IMR-90 (cell line): Measurements from ENCODE around the gene SSH2. TPM values are rescaled to one million over a fixed set of nuclear protein-coding genes. Genes with fewer than 3 reads are reported as not detected.
A peak's percentile ranks its signal among the peaks of the same experiment; 100 is the strongest.

Experiments
- ATAC-seq: fragments of 200-7000 bp; cut with Tn5 transposase; 2 replicates; pipeline ENCODE4 v1.9.1; 2020; ENCODE audit warnings: low read depth, mild to moderate bottlenecking, moderate library complexity
- BruUV-seq: library from RNA; stranded (reverse); fragments of 400-500 nt; replicated peaks from 2 replicates; lab custom pipeline; 2021; lab: Mats Ljungman, UMichigan
- CTCF ChIA-PET: fragments of 300-600 bp; formaldehyde crosslinking; extraction: SDS; loops from one replicate; lab custom pipeline; 2021; ENCODE audit warnings: antibody characterized with exemption; lab: Yijun Ruan, JAX
- POLR2A ChIA-PET: fragments of 300-600 bp; sonication (Branson Sonifier 250); formaldehyde crosslinking; loops from one replicate; lab custom pipeline; 2022; ENCODE audit warnings: antibody characterized with exemption; ENCODE audit not compliant: unreplicated experiment; lab: Charles Lee
- DNase-seq: peaks from one replicate; pipeline ENCODE4 v3.0.0; 2013
- H2AFZ ChIP-seq: replicated peaks from 2 replicates; pipeline ENCODE3; 2013; ENCODE audit warnings: low read length, mild to moderate bottlenecking; ENCODE audit not compliant: poor library complexity
- H2AK5ac ChIP-seq: 2 replicates; pipeline ENCODE4 v1.6.1; 2013; ENCODE audit warnings: low read depth, low read length, inconsistent platforms
- H2AK9ac ChIP-seq: replicated peaks from 2 replicates; pipeline ENCODE3; 2013; ENCODE audit warnings: mild to moderate bottlenecking, low read depth, low read length, moderate library complexity; ENCODE audit not compliant: poor library complexity
- H2BK120ac ChIP-seq: 2 replicates; pipeline ENCODE4 v1.6.1; 2013; ENCODE audit warnings: low read depth, low read length, inconsistent platforms
- H2BK15ac ChIP-seq: 3 replicates; pipeline ENCODE4 v1.6.1; 2013; ENCODE audit warnings: low read depth, low read length, inconsistent platforms
- H2BK20ac ChIP-seq: 2 replicates; pipeline ENCODE4 v1.6.1; 2013; ENCODE audit warnings: low read depth, mild to moderate bottlenecking, inconsistent platforms, low read length, moderate library complexity
- H2BK5ac ChIP-seq: 2 replicates; pipeline ENCODE4 v1.6.1; 2013; ENCODE audit warnings: mild to moderate bottlenecking, low read depth, low read length, inconsistent platforms; ENCODE audit not compliant: poor library complexity, severe bottlenecking
- H3K14ac ChIP-seq: replicated peaks from 2 replicates; pipeline ENCODE4 v1.6.1; 2013; ENCODE audit warnings: low read depth, low read length, inconsistent platforms
- H3K18ac ChIP-seq: 2 replicates; pipeline ENCODE4 v1.6.1; 2013; ENCODE audit warnings: low read depth, low read length, control low read depth
- H3K23ac ChIP-seq: 2 replicates; pipeline ENCODE4 v1.6.1; 2013; ENCODE audit warnings: low read depth, low read length, inconsistent platforms
- H3K27ac ChIP-seq: 2 replicates; pipeline ENCODE4 v1.5.1; 2013; ENCODE audit warnings: mild to moderate bottlenecking, control low read depth, low read length; ENCODE audit not compliant: insufficient read depth
- H3K27me3 ChIP-seq: 2 replicates; pipeline ENCODE4 v1.6.1; 2013; ENCODE audit warnings: low read length; ENCODE audit not compliant: control insufficient read depth, insufficient read depth
- H3K36me3 ChIP-seq: 2 replicates; pipeline ENCODE4 v1.6.1; 2013; ENCODE audit warnings: low read length, mixed read lengths; ENCODE audit not compliant: control insufficient read depth, insufficient read depth
- H3K4ac ChIP-seq: 2 replicates; pipeline ENCODE4 v1.6.1; 2013; ENCODE audit warnings: low read depth, low read length, inconsistent platforms
- H3K4me1 ChIP-seq: 2 replicates; pipeline ENCODE4 v1.6.1; 2013; ENCODE audit warnings: low read length, mixed read lengths; ENCODE audit not compliant: control insufficient read depth, insufficient read depth
- H3K4me2 ChIP-seq: 2 replicates; pipeline ENCODE4 v1.6.1; 2013; ENCODE audit warnings: low read depth, mild to moderate bottlenecking, control low read depth, low read length, moderate library complexity
- H3K4me3 ChIP-seq: 2 replicates; pipeline ENCODE4 v1.5.1; 2013; ENCODE audit warnings: low read depth, mild to moderate bottlenecking, control low read depth, low read length, moderate library complexity; ENCODE audit not compliant: insufficient read depth
- H3K56ac ChIP-seq: 2 replicates; pipeline ENCODE4 v1.6.1; 2013; ENCODE audit warnings: low read length, inconsistent platforms; ENCODE audit not compliant: insufficient read depth; ENCODE audit errors: extremely low read depth
- H3K79me1 ChIP-seq, 2 experiments: 2 replicates each; pipeline ENCODE4 v1.6.1; 2013; ENCODE audit warnings: low read length in 2 of 2, inconsistent platforms in 1 of 2, low read depth in 1 of 2
- H3K9ac ChIP-seq: 2 replicates; pipeline ENCODE4 v1.6.1; 2013; ENCODE audit warnings: low read depth, low read length, control low read depth
- H3K9me1 ChIP-seq: 2 replicates; pipeline ENCODE4 v1.6.1; 2013; ENCODE audit warnings: low read length, inconsistent platforms; ENCODE audit not compliant: insufficient read depth
- H3K9me3 ChIP-seq: 2 replicates; pipeline ENCODE4 v1.6.1; 2013; ENCODE audit warnings: low read length; ENCODE audit not compliant: control insufficient read depth, insufficient read depth
- H4K20me1 ChIP-seq: 2 replicates; pipeline ENCODE4 v1.6.1; 2013; ENCODE audit warnings: low read length, inconsistent platforms; ENCODE audit not compliant: insufficient read depth
- H4K5ac ChIP-seq: 2 replicates; pipeline ENCODE4 v1.6.1; 2013; ENCODE audit warnings: mild to moderate bottlenecking, low read depth, low read length, control low read depth
- H4K8ac ChIP-seq, 2 experiments: 2 replicates each; pipeline ENCODE4 v1.6.1; 2013; ENCODE audit warnings: low read depth in 2 of 2, low read length in 2 of 2, control low read depth in 1 of 2, inconsistent platforms in 1 of 2
- H4K91ac ChIP-seq: 2 replicates; pipeline ENCODE4 v1.6.1; 2013; ENCODE audit warnings: low read depth, low read length, inconsistent platforms; ENCODE audit not compliant: insufficient read depth
- CEBPB ChIP-seq: IDR thresholded peaks from 2 replicates; pipeline ENCODE4 v1.6.1; 2012; ENCODE audit warnings: low read depth, low read length, improper control_type of control experiment
- CHD1 ChIP-seq: IDR thresholded peaks from 2 replicates; pipeline ENCODE4 v1.6.1; 2012; ENCODE audit warnings: low read depth, low read length, improper control_type of control experiment
- CTCF ChIP-seq: conservative IDR thresholded peaks from 2 replicates; pipeline ENCODE4 v1.5.1; 2012; ENCODE audit warnings: mild to moderate bottlenecking, low read depth, low read length, improper control_type of control experiment
- FOS ChIP-seq: fragments of 150-350 bp; IDR thresholded peaks from 2 replicates; pipeline ENCODE4 v1.6.1; 2016; ENCODE audit warnings: low read depth, low read length
- WGBS, 2 experiments: methylation state at CpG; one replicate each; pipeline versions ENCODE4 v1.1.5 to v1.1.7; 2013; ENCODE audit warnings: missing lambda C conversion rate in 2 of 2; ENCODE audit not compliant: insufficient read length in 1 of 2; ENCODE audit errors: extremely low coverage in 2 of 2; 5-methylcytosine and 5-hydroxymethylcytosine counted together
- dilution Hi-C: fragments of 300-500 bp; cut with HindIII; formaldehyde crosslinking; loops from one replicate; pipeline ENCODE4 v1.14.3; 2018; ENCODE audit warnings: low sequenced_read_pairs; ENCODE audit not compliant: unreplicated experiment
- in situ Hi-C: fragments of 300-500 bp; cut with MboI; formaldehyde crosslinking; loops from 3 replicates; pipeline ENCODE4 v1.14.3; 2019; ENCODE audit warnings: low sequenced_read_pairs, inconsistent platforms, mixed read lengths
- intact Hi-C: fragments of 100-400 bp; cut with micrococcal nuclease; formaldehyde crosslinking; loops from 2 replicates; pipeline ENCODE4 v1.10.0; 2022
- polyA plus RNA-seq, 3 experiments: library from polyadenylated mRNA; depleted of rRNA; stranded (reverse); fragments of >200 nt; gene quantifications; 2 replicates each; pipeline ENCODE4 v1.2.3, GENCODE V29; 2012; ENCODE audit warnings: low replicate concordance in 1 of 3
- total RNA-seq: library from RNA; depleted of rRNA; stranded (reverse); fragments of >200 nt; gene quantifications from 2 replicates; pipeline ENCODE4 v1.2.3, GENCODE V29; 2012

Gene SSH2
- total and polyA plus RNA-seq, 2 of the 4 experiments (the other 2 are of a cell fraction): 9.3 TPM

- Histone ChIP-seq H3K79me1 (peaks cover 22 to 45% of the 10 kb centered on the region in 2 experiments; a peak in 3 of 4 replicates), H2AK9ac (no peak overlapping the region), H4K91ac (no peak overlapping the region), H3K9me1 (peaks cover 9% of the 10 kb centered on the region; the same call in 1 of the 2 replicates), H3K4me3 (no peak overlapping the region), H2BK120ac (no peak overlapping the region), H3K9me3 (no peaks in the 10 kb centered on the region), H2BK20ac (no peak overlapping the region), H3K27ac (no peak overlapping the region), H3K4ac (no peak overlapping the region), H4K5ac (no peak overlapping the region), H4K8ac (no peak overlapping the region), H4K20me1 (no peaks in the 10 kb centered on the region), H2BK15ac (no peak overlapping the region), H3K36me3 (no peaks in the 10 kb centered on the region), H2AK5ac (no peak overlapping the region), H3K23ac (no peak overlapping the region), H3K56ac (no peak overlapping the region), H3K18ac (no peak overlapping the region), H3K9ac (no peak overlapping the region), H3K4me1 (peaks cover 1% of the 10 kb centered on the region; the same call in 1 of the 2 replicates), H3K4me2 (peak overlapping the region; percentile 23; the same call in 1 of the 2 replicates), H3K27me3 (no peaks in the 10 kb centered on the region), H2AFZ (no peak overlapping the region), H3K14ac (no peak overlapping the region), H2BK5ac (peak overlapping the region; percentile 49)
- DNase-seq (peak; percentile 75), ATAC-seq (peak; percentile 83)
- dilution Hi-C loops (no loop called here), in situ Hi-C loops (no loop called here), intact Hi-C loops (loop anchor here (10.0 kb wide), 1 partner anchor 59 kb away; no protein-coding TSS in a partner anchor)
- ChIA-PET CTCF (no interaction called here), POLR2A (no interaction called here)
- BruUV-seq: no TSS peak
- peak; percentile 50; the same call in 1 of the 2 replicates for TF ChIP-seq CEBPB
- TF ChIP-seq CTCF: no peak
- TF ChIP-seq FOS: no peak
- no peak for TF ChIP-seq CHD1
- WGBS, 2 experiments: no CpG with 5 or more reads among the region's 1 CpG
Observed at GRCh38 chr17:29855686-29856085, 74.3 kb downstream of the SSH2 start.
